NCI-H1092 (cell line): ENCODE results near the gene UBE2S.

Experiments used
- DNase-seq: peaks from one replicate; lab custom pipeline; 2025; lab: John Stamatoyannopoulos, UW

UBE2S gene

GRCh38 chr19:55362174-55362989 lies 45.2 kb downstream of the UBE2S start:
- no peak for DNase-seq

- DNase-seq: no peak
These were observed 46.7 kb downstream of the UBE2S start for GRCh38 chr19:55360902-55361301.

GRCh38 chr19:55358943-55359908 lies 48.4 kb downstream of the UBE2S start:
- DNase-seq: no peak

GRCh38 chr19:55358493-55358892 lies 49.1 kb downstream of the UBE2S start:
- no peak for DNase-seq

- DNase-seq: no peak
These were observed 52.3 kb downstream of the UBE2S start for GRCh38 chr19:55355213-55355821.

GRCh38 chr19:55354698-55355212 lies 52.8 kb downstream of the UBE2S start, which contains the start of gene COX6B2:
COX6B2 (minus strand) TSS chr19:55354719; CDS start chr19:55354521, 198 bp downstream.
- no peak for DNase-seq

GRCh38 chr19:55353803-55354697 lies 53.5 kb downstream of the UBE2S start:
- no peak for DNase-seq

- DNase-seq: no peak
These were observed 54.2 kb downstream of the UBE2S start for GRCh38 chr19:55353356-55353802.

- DNase-seq: no peak
These were observed 54.9 kb downstream of the UBE2S start for GRCh38 chr19:55352549-55353145.

GRCh38 chr19:55352040-55352439 lies 55.5 kb downstream of the UBE2S start:
- no peak for DNase-seq

GRCh38 chr19:55350620-55351315 lies 56.8 kb downstream of the UBE2S start:
- DNase-seq: no peak
